Left ventricle myocardium inferior (tissue), 1 donor: ENCODE measurements around the gene CATSPERB. TPM values are rescaled to one million over a fixed set of nuclear protein-coding genes. Genes with fewer than 3 reads are reported as not detected.
"Not testable (repeated sequence)": the region's sequence is repeated elsewhere in the genome, so short reads cannot be mapped to it uniquely, and the experiment has no call there.

Source experiments
- DNase-seq: peaks from one replicate; pipeline ENCODE4 v3.0.0-alpha.2; 2020
- H3K27ac ChIP-seq: fragments of 200-600 bp; replicated peaks from 2 replicates; pipeline ENCODE4 v1.8.0; 2021
- H3K27me3 ChIP-seq: fragments of 200-600 bp; 2 replicates; pipeline ENCODE4 v1.8.0; 2021; ENCODE audit warnings: low read depth
- H3K36me3 ChIP-seq: fragments of 200-600 bp; 2 replicates; pipeline ENCODE4 v1.8.0; 2021
- H3K4me1 ChIP-seq: fragments of 200-600 bp; 2 replicates; pipeline ENCODE4 v1.8.0; 2021
- H3K4me3 ChIP-seq: fragments of 200-600 bp; 2 replicates; pipeline ENCODE4 v1.8.0; 2021; ENCODE audit warnings: mild to moderate bottlenecking, moderate library complexity
- H3K9me3 ChIP-seq: fragments of 200-600 bp; replicated peaks from 2 replicates; pipeline ENCODE4 v1.8.0; 2021
- intact Hi-C: fragments of 100-400 bp; cut with micrococcal nuclease; formaldehyde crosslinking; loops from one replicate; pipeline ENCODE4 v1.11.0; 2022
- total RNA-seq: library from RNA; stranded (reverse); fragmentation: NEBNext Ultra II Directional; extraction: Animal tissue kit (Norgen Biotek cat#: 25700); gene quantifications from one replicate; pipeline ENCODE4 v1.2.1, GENCODE V29; 2021
- TF ChIP-seq, protein P1 (sequence below): fragments of 200-600 bp; IDR thresholded peaks from 2 replicates; pipeline ENCODE4 v1.8.0; 2021; ENCODE audit warnings: antibody characterized with exemption, mild to moderate bottlenecking, borderline replicate concordance
- donor health status: DM: no; HTN: yes; CAD: no; lungs with severe emphysema.

The CATSPERB gene
- total RNA-seq, 1 donor from 2014 or later, result 0.99 TPM

GRCh38 chr14:91595736-91596135, 136.2 kb downstream of the CATSPERB start:
- TF ChIP-seq, protein P1, sequence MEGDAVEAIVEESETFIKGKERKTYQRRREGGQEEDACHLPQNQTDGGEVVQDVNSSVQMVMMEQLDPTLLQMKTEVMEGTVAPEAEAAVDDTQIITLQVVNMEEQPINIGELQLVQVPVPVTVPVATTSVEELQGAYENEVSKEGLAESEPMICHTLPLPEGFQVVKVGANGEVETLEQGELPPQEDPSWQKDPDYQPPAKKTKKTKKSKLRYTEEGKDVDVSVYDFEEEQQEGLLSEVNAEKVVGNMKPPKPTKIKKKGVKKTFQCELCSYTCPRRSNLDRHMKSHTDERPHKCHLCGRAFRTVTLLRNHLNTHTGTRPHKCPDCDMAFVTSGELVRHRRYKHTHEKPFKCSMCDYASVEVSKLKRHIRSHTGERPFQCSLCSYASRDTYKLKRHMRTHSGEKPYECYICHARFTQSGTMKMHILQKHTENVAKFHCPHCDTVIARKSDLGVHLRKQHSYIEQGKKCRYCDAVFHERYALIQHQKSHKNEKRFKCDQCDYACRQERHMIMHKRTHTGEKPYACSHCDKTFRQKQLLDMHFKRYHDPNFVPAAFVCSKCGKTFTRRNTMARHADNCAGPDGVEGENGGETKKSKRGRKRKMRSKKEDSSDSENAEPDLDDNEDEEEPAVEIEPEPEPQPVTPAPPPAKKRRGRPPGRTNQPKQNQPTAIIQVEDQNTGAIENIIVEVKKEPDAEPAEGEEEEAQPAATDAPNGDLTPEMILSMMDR, result no peak
- no peak overlapping the region for H3K4me3 ChIP-seq
- no peak overlapping the region for H3K27ac ChIP-seq
- intact Hi-C loops, result no loop called here
- peaks cover 17% of the 10 kb centered on the region for H3K9me3 ChIP-seq
- no peak for DNase-seq
- peaks cover 8% of the 10 kb centered on the region for H3K27me3 ChIP-seq
- no peaks in the 10 kb centered on the region for H3K36me3 ChIP-seq
- no peaks in the 10 kb centered on the region for H3K4me1 ChIP-seq

GRCh38 chr14:91593957-91594356, 137.9 kb downstream of the CATSPERB start:
- intact Hi-C loops, H3K4me1 ChIP-seq, H3K4me3 ChIP-seq, H3K27ac ChIP-seq, DNase-seq, H3K27me3 ChIP-seq, H3K36me3 ChIP-seq: not testable (repeated sequence)
- H3K9me3 ChIP-seq, result peaks cover 17% of the 10 kb centered on the region

DNA sequence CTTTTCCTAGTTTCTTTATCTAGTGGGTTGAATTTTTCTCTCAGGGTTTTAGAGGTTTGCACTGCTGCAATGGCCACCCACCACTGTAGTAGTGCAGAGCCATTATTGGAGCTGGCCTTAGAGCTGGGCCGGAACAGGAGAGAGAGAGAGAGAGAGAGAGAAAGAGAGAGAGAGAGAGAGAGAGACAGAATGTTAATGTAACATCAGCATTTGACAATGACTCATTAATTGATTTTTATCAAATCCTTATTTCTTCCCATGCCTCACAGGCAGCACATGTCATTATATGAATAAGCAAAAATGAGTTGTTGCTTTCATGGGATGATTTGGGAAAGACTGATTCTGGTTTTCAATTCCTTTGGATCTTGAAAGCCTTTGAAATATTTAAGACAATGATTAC, 145.5 kb downstream of the CATSPERB start:
- no peak for DNase-seq
- Histone ChIP-seq H3K36me3 (no peaks in the 10 kb centered on the region), H3K27me3 (peaks cover 17% of the 10 kb centered on the region), H3K27ac (no peak overlapping the region), H3K9me3 (peaks cover 13% of the 10 kb centered on the region), H3K4me3 (no peak overlapping the region), H3K4me1 (no peaks in the 10 kb centered on the region)
- intact Hi-C loops, result no loop called here
- TF ChIP-seq, protein P1, result no peak

- Histone ChIP-seq H3K36me3 (no peaks in the 10 kb centered on the region), H3K4me1 (no peaks in the 10 kb centered on the region), H3K27me3 (peaks cover 21% of the 10 kb centered on the region), H3K27ac (no peak overlapping the region), H3K4me3 (no peak overlapping the region), H3K9me3 (peaks cover 13% of the 10 kb centered on the region)
- intact Hi-C loops, result no loop called here
- no peak for DNase-seq
- TF ChIP-seq, protein P1, result no peak
Observed at GRCh38 chr14:91585856-91586255, 146.0 kb downstream of the CATSPERB start.

GRCh38 chr14:91582761-91583160, 149.1 kb downstream of the CATSPERB start:
- TF ChIP-seq, protein P1, result no peak
- intact Hi-C loops, result no loop called here
- Histone ChIP-seq H3K4me1 (no peaks in the 10 kb centered on the region), H3K27ac (no peak overlapping the region), H3K36me3 (no peaks in the 10 kb centered on the region), H3K27me3 (peaks cover 46% of the 10 kb centered on the region), H3K9me3 (peaks cover 16% of the 10 kb centered on the region), H3K4me3 (no peak overlapping the region)
- DNase-seq, result no peak

- H3K27ac ChIP-seq, result no peak overlapping the region
- DNase-seq, result no peak
- TF ChIP-seq, protein P1, result no peak
- no peaks in the 10 kb centered on the region for H3K4me1 ChIP-seq
- H3K9me3 ChIP-seq, result peaks cover 20% of the 10 kb centered on the region
- intact Hi-C loops, result no loop called here
- no peak overlapping the region for H3K4me3 ChIP-seq
- peaks cover 64% of the 10 kb centered on the region for H3K27me3 ChIP-seq
- H3K36me3 ChIP-seq, result no peaks in the 10 kb centered on the region
Observed at GRCh38 chr14:91580876-91581577, 150.9 kb downstream of the CATSPERB start.
